Duodenal mucosa (tissue), 2 donors: Measurements from ENCODE around the gene JPH2.
"Not testable (repeated sequence)": the region's sequence is repeated elsewhere in the genome, so short reads cannot be mapped to it uniquely, and the experiment has no call there.

Experiments used
- H3K27ac ChIP-seq: one replicate; pipeline ENCODE4 v1.7.0; 2013; ENCODE audit warnings: low read depth, low read length
- H3K27me3 ChIP-seq, 2 donors: one replicate each; pipeline ENCODE4 v1.7.0; 2013; ENCODE audit warnings: low read length in 2 of 2, control low read depth in 1 of 2; ENCODE audit not compliant: insufficient read depth in 2 of 2, control insufficient read depth in 1 of 2
- H3K36me3 ChIP-seq, 2 donors: one replicate each; pipeline ENCODE4 v1.7.0; 2013; ENCODE audit warnings: low read length in 2 of 2, control low read depth in 1 of 2; ENCODE audit not compliant: insufficient read depth in 2 of 2, control insufficient read depth in 1 of 2
- H3K4me1 ChIP-seq, 2 donors: one replicate each; pipeline ENCODE4 v1.7.0; 2013; ENCODE audit warnings: low read length in 2 of 2, control low read depth in 1 of 2; ENCODE audit not compliant: insufficient read depth in 2 of 2, control insufficient read depth in 1 of 2
- H3K4me3 ChIP-seq, 2 donors: one replicate each; pipeline ENCODE4 v1.7.0; 2013; ENCODE audit warnings: low read length in 2 of 2, low read depth in 1 of 2
- H3K9ac ChIP-seq, 2 donors: one replicate each; pipeline ENCODE4 v1.7.0; 2013; ENCODE audit warnings: low read length in 2 of 2, low read depth in 1 of 2
- H3K9me3 ChIP-seq, 2 donors: one replicate each; pipeline ENCODE4 v1.7.0; 2013; ENCODE audit warnings: low read length in 2 of 2, control low read depth in 1 of 2; ENCODE audit not compliant: control insufficient read depth in 1 of 2

Gene JPH2

DNA sequence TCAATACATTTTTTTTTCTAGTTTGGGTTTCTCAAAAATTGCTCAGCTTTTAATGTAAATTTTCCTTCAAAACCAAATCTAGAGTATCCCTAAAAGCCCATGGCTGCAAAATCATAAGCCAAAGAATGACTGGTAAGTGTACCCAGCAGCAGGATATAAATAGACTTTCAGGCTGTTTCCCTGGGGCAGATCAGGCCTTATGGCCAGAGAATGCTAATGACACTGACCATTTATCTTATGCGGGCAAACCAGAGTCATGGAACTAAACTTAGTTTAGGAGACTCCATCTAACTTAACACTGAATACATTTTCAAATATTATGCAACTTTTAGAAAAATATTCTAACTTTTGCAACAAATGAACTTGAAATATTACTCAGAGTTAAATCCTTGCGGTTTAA, 16.2 kb upstream of the JPH2 start:
- no peaks in the 10 kb centered on the region for H3K27me3 ChIP-seq
- peaks cover 15 to 20% of the 10 kb centered on the region in 2 donors for H3K4me1 ChIP-seq
- H3K9me3 ChIP-seq, result no peaks in the 10 kb centered on the region
- H3K4me3 ChIP-seq, result no peak overlapping the region
- H3K36me3 ChIP-seq, result peaks cover 23 to 66% of the 10 kb centered on the region in 2 donors
- H3K9ac ChIP-seq, result no peak overlapping the region
- no peak overlapping the region for H3K27ac ChIP-seq

DNA sequence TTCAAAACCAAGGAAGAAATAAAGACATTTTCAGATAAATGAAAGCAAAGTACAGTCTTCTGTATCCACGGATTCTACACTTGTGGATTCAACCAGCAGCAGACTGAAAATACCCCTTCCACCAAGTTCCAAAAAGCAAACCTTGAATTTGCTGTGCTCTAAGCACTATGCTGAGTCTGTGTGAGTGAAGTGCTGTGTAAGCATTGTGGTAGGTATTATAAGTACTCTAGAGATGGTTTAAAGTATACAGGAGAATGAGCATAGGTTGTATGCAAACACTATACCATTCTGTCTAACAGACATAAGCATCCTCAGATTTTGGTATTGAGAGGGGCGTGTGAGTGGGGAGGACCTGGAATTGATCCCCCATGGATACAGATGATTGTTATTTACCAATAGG, 14.0 kb upstream of the JPH2 start:
- H3K36me3 ChIP-seq, result peaks cover 39 to 79% of the 10 kb centered on the region in 2 donors

DNA sequence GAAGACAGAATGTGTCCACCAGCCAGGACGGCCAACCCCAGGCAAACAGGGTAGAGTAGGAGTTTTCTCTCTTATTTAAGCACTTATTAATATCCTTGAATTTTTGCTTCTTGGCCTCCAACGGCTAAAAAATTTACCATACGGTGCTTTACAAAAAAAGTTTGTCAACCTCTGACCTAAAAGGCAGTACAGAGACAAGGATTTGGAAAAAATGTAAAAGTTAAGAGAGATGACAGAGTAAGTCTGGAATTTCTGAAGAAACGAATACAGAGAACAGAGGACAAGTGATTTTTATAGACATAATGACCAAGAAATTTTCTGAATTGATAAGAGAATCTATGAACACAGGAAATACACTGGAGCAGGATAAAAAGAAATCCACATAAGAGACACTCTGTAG, 13.4 kb upstream of the JPH2 start:
- Histone ChIP-seq H3K4me1 (peaks cover 0 to 4% of the 10 kb centered on the region in 2 donors), H3K36me3 (peaks cover 39 to 73% of the 10 kb centered on the region in 2 donors), H3K4me3 (no peak overlapping the region), H3K27ac (no peak overlapping the region), H3K27me3 (no peaks in the 10 kb centered on the region), H3K9ac (no peak overlapping the region), H3K9me3 (no peaks in the 10 kb centered on the region)

More for the DNA sequence above, 14.0 kb upstream of the JPH2 start:
- H3K27ac ChIP-seq, result no peak overlapping the region
- no peak overlapping the region for H3K9ac ChIP-seq
- peaks cover under 1 to 4% of the 10 kb centered on the region in 2 donors for H3K4me1 ChIP-seq
- H3K27me3 ChIP-seq, result no peaks in the 10 kb centered on the region
- no peak overlapping the region for H3K4me3 ChIP-seq
- H3K9me3 ChIP-seq, result no peaks in the 10 kb centered on the region

DNA sequence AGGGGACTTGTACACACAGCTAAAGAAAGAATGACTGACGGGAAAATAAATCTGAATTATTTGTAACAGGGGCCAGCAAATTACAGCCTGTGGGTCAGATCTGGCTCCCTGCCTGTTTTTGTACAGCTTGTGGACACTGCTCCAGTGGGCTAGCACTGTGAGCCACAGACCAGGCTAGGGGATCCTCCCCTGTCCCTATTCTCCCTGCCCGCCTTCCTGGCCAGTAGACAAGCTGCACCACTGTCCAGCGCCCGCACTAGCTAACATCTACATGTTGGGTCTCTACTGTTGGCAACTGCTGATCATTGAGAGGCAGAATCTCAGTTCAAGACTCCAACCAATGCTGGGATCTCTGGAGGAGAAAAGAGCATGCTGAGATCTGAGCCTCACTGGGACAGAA, 12.9 kb upstream of the JPH2 start:
- no peak overlapping the region for H3K9ac ChIP-seq
- peaks cover 0 to 4% of the 10 kb centered on the region in 2 donors for H3K4me1 ChIP-seq
- no peaks in the 10 kb centered on the region for H3K9me3 ChIP-seq
- no peak overlapping the region for H3K4me3 ChIP-seq
- no peaks in the 10 kb centered on the region for H3K27me3 ChIP-seq
- H3K36me3 ChIP-seq, result peaks cover 39 to 69% of the 10 kb centered on the region in 2 donors
- no peak overlapping the region for H3K27ac ChIP-seq

DNA sequence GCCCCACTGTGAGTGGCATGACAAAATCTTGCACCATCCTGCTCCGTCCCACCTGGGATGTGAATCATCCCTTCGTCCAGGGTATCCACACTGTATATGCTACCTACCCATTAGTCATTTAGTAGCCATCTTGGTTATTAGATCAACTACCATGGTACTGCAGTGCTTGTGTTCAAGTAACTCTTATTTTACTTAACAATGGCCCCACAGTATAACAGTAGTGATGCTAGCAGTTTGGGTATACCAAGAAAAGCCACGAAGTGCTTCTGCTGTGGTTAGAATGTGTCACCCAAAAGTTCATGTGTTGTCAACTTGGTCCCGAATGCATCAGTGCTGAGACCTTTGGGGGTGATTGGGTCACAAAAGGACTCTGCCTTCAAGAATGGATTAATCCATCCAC, 11.9 kb upstream of the JPH2 start:
- no peaks in the 10 kb centered on the region for H3K4me1 ChIP-seq
- H3K9me3 ChIP-seq, result no peaks in the 10 kb centered on the region
- no peak overlapping the region for H3K27ac ChIP-seq
- peaks cover 39 to 65% of the 10 kb centered on the region in 2 donors for H3K36me3 ChIP-seq
- H3K4me3 ChIP-seq, result no peak overlapping the region
- H3K9ac ChIP-seq, result no peak overlapping the region
- no peaks in the 10 kb centered on the region for H3K27me3 ChIP-seq

DNA sequence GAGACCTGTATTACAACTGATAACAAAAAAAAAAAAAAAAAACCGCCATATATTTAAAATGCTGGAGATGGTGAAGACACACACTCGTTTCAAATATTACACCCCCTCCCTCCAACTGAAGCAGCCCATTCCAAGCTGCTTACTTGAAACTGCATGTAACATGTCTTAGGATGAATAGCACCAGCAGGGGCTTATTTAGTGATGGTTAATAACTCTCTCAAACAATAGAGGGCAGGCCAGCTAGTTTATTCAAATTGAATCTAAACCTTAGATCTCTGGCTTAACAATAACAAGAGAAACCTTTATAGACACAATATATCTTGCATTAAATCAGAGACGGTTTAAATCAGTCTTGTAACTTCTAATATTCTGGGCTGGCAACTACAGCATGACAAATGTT, 9.3 kb upstream of the JPH2 start:
- Histone ChIP-seq H3K9ac (no peak overlapping the region), H3K36me3 (peaks cover 27 to 44% of the 10 kb centered on the region in 2 donors), H3K27ac (no peak overlapping the region), H3K9me3 (no peaks in the 10 kb centered on the region), H3K4me1 (no peaks in the 10 kb centered on the region), H3K4me3 (no peak overlapping the region), H3K27me3 (no peaks in the 10 kb centered on the region)

DNA sequence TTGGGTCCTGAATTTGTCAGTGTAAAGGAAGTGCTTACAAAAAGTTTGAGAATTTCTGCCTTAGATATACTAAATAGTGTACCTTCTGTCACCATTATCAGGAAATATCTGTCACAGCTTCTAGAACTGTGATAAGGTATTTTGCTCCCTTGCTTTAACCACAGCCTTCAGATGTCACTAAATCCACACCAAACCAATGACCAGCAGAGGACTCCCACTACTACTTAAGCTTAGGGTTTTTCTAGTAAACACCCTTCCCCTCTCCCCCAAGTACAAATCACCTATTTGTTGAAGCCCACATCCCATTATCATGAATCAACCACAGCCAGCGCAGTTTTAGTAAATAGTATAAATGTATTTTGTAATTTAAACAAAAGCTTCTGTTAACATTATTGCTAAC, 8.6 kb upstream of the JPH2 start:
- no peaks in the 10 kb centered on the region for H3K4me1 ChIP-seq
- peaks cover 27 to 38% of the 10 kb centered on the region in 2 donors for H3K36me3 ChIP-seq
- no peak overlapping the region for H3K4me3 ChIP-seq
- H3K9ac ChIP-seq, result no peak overlapping the region
- H3K9me3 ChIP-seq, result no peaks in the 10 kb centered on the region
- no peaks in the 10 kb centered on the region for H3K27me3 ChIP-seq
- no peak overlapping the region for H3K27ac ChIP-seq

DNA sequence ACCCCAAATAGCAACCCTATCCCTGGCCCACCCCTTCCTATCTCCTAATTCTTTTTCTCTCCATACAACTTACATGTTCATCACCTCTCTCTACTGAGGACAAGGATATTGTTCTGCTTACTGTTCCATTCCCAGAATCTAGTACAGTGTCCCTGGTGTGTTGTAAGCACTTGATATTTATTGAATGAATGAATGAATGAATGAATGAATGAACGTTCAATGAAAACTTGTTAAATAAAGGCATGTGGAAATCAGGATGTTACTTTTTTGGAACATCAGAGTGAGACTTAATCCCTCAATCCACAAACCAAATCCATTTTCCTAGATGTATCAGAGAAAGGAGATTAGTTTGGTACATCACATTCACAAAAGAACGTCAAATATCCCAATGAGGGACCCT, 6.8 kb upstream of the JPH2 start:
- Histone ChIP-seq H3K27ac (no peak overlapping the region), H3K36me3 (peaks cover 15 to 20% of the 10 kb centered on the region in 2 donors), H3K9me3 (no peaks in the 10 kb centered on the region), H3K4me3 (no peak overlapping the region), H3K27me3 (no peaks in the 10 kb centered on the region), H3K4me1 (no peaks in the 10 kb centered on the region), H3K9ac (no peak overlapping the region)

DNA sequence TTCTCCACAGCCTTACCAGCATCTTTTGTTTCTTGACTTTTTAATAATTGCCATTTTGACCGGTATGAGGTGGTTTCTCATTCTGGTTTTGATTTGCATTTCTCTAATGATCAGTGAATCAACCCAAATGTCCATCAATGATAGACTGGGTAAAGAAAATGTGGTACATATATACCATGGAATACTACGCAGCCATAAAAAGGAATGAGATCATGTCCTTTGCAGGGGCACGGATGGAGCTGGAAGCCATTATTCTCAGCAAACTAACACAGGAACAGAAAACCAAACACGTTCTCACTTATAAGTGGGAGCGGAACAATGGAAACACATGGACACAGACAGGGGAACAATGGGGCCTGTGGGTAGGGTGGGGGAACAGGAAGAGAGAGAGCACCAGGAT, 4.7 kb upstream of the JPH2 start:
- H3K27ac ChIP-seq, H3K9me3 ChIP-seq, H3K4me1 ChIP-seq: not testable (repeated sequence)

DNA sequence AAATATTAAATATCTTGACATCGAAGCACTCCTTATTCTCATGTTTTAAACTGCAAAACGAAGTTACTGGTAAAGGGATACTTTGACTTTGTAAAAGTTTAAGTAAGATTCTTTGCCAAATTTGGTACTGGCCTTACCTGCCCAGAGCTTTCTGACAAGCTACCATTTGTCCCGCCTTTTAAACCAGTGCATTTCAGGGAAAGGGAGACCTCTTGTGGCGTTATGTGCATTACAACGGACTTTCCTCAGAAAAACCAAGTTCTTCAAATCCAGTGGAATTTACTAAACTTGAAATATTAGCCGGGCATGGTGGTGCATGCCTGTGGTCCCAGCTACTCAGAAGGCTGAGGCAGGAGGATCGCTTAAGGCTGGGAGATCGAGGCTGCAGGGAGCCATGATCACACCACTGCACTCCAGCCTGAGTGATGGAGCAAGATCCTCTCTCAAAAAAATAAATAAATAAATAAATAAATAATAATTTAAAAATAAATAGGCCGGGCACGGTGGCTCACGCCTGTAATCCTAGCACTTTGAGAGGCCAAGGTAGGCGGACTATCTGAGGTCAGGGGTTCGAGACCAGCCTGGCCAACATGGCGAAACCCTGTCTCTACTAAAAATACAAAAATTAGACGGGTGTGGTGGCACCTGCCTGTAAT, 3.3 kb upstream of the JPH2 start:
- H3K27me3 ChIP-seq, H3K36me3 ChIP-seq, H3K27ac ChIP-seq, H3K4me3 ChIP-seq, H3K4me1 ChIP-seq, H3K9ac ChIP-seq, H3K9me3 ChIP-seq: not testable (repeated sequence)

More for the DNA sequence above, 4.7 kb upstream of the JPH2 start:
- not testable (repeated sequence) for H3K4me3 ChIP-seq, H3K36me3 ChIP-seq, H3K9ac ChIP-seq, H3K27me3 ChIP-seq

DNA sequence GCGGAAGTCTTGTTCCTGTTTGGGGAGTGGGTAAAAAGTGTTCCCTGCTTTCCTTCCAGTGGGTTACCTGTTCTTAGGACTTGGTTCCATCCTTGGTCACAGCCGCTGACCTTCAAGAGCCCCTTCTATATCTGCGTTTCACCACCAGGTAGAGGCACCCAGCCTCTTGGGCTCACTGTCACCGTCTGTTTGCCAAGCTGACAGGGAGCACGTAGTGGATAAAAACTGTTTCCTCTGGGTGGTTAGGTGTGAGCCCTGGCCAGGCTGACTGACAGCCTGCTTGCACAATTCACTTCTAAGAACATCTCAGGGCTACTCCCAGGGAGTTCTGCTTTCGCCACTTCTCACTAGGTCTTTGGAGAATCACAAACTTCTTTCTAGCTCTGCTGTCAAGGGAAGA, 1.8 kb upstream of the JPH2 start:
- H3K27ac ChIP-seq, result no peak overlapping the region
- H3K4me3 ChIP-seq, result no peak overlapping the region
- no peak overlapping the region for H3K9ac ChIP-seq
- H3K27me3 ChIP-seq, result peaks cover 0 to 6% of the 10 kb centered on the region in 2 donors
- H3K9me3 ChIP-seq, result no peaks in the 10 kb centered on the region
- peaks cover 4 to 6% of the 10 kb centered on the region in 2 donors for H3K4me1 ChIP-seq
- no peaks in the 10 kb centered on the region for H3K36me3 ChIP-seq
